HG02610 (cell line): Measurements from ENCODE around the gene ZNF860.
"Not testable (repeated sequence)": the region's sequence is repeated elsewhere in the genome, so short reads cannot be mapped to it uniquely, and the experiment has no call there.

Source experiments
- ATAC-seq: cut with Tn5 transposase; IDR thresholded peaks from one replicate; pipeline ENCODE4 v1.9.1; 2021; ENCODE audit warnings: mild to moderate bottlenecking, moderate library complexity; ENCODE audit not compliant: unreplicated experiment

Gene ZNF860

GRCh38 chr3:31960793-31961431 lies 20.6 kb upstream of the ZNF860 start:
- no peak for ATAC-seq

- ATAC-seq, result no peak
Measured at GRCh38 chr3:31962801-31963205, 18.7 kb upstream of the ZNF860 start.

- ATAC-seq, result no peak
Measured at GRCh38 chr3:31966978-31967591, 14.5 kb upstream of the ZNF860 start.

GRCh38 chr3:31967592-31967991 lies 14.0 kb upstream of the ZNF860 start:
- ATAC-seq, result no peak

GRCh38 chr3:31968369-31968926 lies 13.1 kb upstream of the ZNF860 start:
- no peak for ATAC-seq

GRCh38 chr3:31968927-31969418 lies 12.6 kb upstream of the ZNF860 start:
- no peak for ATAC-seq

GRCh38 chr3:31971607-31972006 lies 9.9 kb upstream of the ZNF860 start:
- no peak for ATAC-seq

GRCh38 chr3:31973081-31973480 lies 8.5 kb upstream of the ZNF860 start:
- no peak for ATAC-seq

GRCh38 chr3:31973837-31974236 lies 7.7 kb upstream of the ZNF860 start:
- no peak for ATAC-seq

- no peak for ATAC-seq
Measured at GRCh38 chr3:31974471-31974870, 7.1 kb upstream of the ZNF860 start.

GRCh38 chr3:31974964-31975363 lies 6.6 kb upstream of the ZNF860 start:
- no peak for ATAC-seq

GRCh38 chr3:31976302-31976701 lies 5.2 kb upstream of the ZNF860 start:
- ATAC-seq, result no peak

GRCh38 chr3:31977736-31978135 lies 3.8 kb upstream of the ZNF860 start:
- no peak for ATAC-seq

GRCh38 chr3:31978553-31978952 lies 3.0 kb upstream of the ZNF860 start:
- ATAC-seq, result no peak

- ATAC-seq, result peak; percentile 69
Measured at GRCh38 chr3:31979001-31979697, 2.4 kb upstream of the ZNF860 start.

- no peak for ATAC-seq
Measured at GRCh38 chr3:31980530-31981205, 882 bp upstream of the ZNF860 start.

GRCh38 chr3:31984321-31984720 lies 2.8 kb downstream of the ZNF860 start:
- no peak for ATAC-seq

GRCh38 chr3:31985831-31986230 lies 4.3 kb downstream of the ZNF860 start:
- no peak for ATAC-seq

GRCh38 chr3:31988271-31988670 lies 6.7 kb downstream of the ZNF860 start:
- ATAC-seq, result no peak

GRCh38 chr3:31992995-31993394 lies 11.4 kb downstream of the ZNF860 start:
- ATAC-seq, result not testable (repeated sequence)

GRCh38 chr3:31993843-31994242 lies 12.3 kb downstream of the ZNF860 start:
- no peak for ATAC-seq
